Fibroblast of lung (primary cell): ENCODE measurements around the gene CPA1. TPM values are rescaled to one million over a fixed set of nuclear protein-coding genes. Genes with fewer than 3 reads are reported as not detected.

Experiments used
- DNase-seq, 2 donors: peaks; one replicate each; pipeline versions ENCODE4 v3.0.0 to v3.0.0-alpha.2; 2010; ENCODE audit warnings: low read depth in 2 of 2
- H2AFZ ChIP-seq: 2 replicates; pipeline ENCODE4 v1.5.1; 2012; ENCODE audit warnings: low read length, control low read depth, inconsistent platforms
- H3K27ac ChIP-seq: 2 replicates; pipeline ENCODE4 v1.5.1; 2011; ENCODE audit warnings: low read length, control low read depth; ENCODE audit not compliant: insufficient read depth
- H3K27me3 ChIP-seq: 2 replicates; pipeline ENCODE4 v1.5.1; 2011; ENCODE audit warnings: mild to moderate bottlenecking, low read length; ENCODE audit not compliant: control insufficient read depth, insufficient read depth
- H3K36me3 ChIP-seq: 2 replicates; pipeline ENCODE4 v1.5.1; 2011; ENCODE audit warnings: low read length; ENCODE audit not compliant: control insufficient read depth, insufficient read depth
- H3K4me1 ChIP-seq: 2 replicates; pipeline ENCODE4 v1.5.1; 2011; ENCODE audit warnings: low read length; ENCODE audit not compliant: control insufficient read depth, insufficient read depth; ENCODE audit errors: extremely low read depth
- H3K4me2 ChIP-seq: 2 replicates; pipeline ENCODE4 v1.5.1; 2011; ENCODE audit warnings: low read length, control low read depth; ENCODE audit not compliant: insufficient read depth; ENCODE audit errors: extremely low read depth
- H3K4me3 ChIP-seq, 4 experiments: fragments of 200-600 bp in 1 of 4; sonication (generic) in 1 of 4; replicated peaks in 1 of 4; 2 replicates each; pipeline ENCODE4 v1.5.1; 2011 to 2016; ENCODE audit warnings: low read length in 4 of 4, low read depth in 3 of 4, mild to moderate bottlenecking in 3 of 4, control low read depth in 2 of 4, inconsistent platforms in 1 of 4, mixed read lengths in 1 of 4; ENCODE audit not compliant: insufficient read depth in 1 of 4; ENCODE audit errors: control extremely low read depth in 1 of 4
- H3K79me2 ChIP-seq: 2 replicates; pipeline ENCODE4 v1.5.1; 2012; ENCODE audit warnings: mild to moderate bottlenecking, low read length, inconsistent platforms; ENCODE audit not compliant: control insufficient read depth, insufficient read depth
- H3K9ac ChIP-seq: 2 replicates; pipeline ENCODE4 v1.5.1; 2011; ENCODE audit warnings: mild to moderate bottlenecking, low read length, control low read depth; ENCODE audit not compliant: insufficient read depth
- H3K9me3 ChIP-seq: 2 replicates; pipeline ENCODE4 v1.5.1; 2012; ENCODE audit warnings: low read depth, low read length; ENCODE audit not compliant: control insufficient read depth, insufficient read depth
- H4K20me1 ChIP-seq: 2 replicates; pipeline ENCODE4 v1.5.1; 2011; ENCODE audit warnings: low read length; ENCODE audit not compliant: control insufficient read depth, insufficient read depth; ENCODE audit errors: extremely low read depth
- EZH2 ChIP-seq: IDR thresholded peaks from 2 replicates; pipeline ENCODE4 v1.5.1; 2012; ENCODE audit warnings: low read length, control low read depth, mild to moderate bottlenecking; ENCODE audit errors: missing control alignments
- polyA plus RNA-seq, 2 donors: library from polyadenylated mRNA; depleted of rRNA in 1 of 2; stranded (reverse) in 1 of 2; unstranded in 1 of 2; fragments of >200 nt; gene quantifications; 2 replicates each; pipeline ENCODE4 v1.2.1, GENCODE V29; 2011 to 2012; ENCODE audit warnings: missing spikeins in 1 of 2
- total RNA-seq: library from RNA; depleted of rRNA; stranded (reverse); fragments of >200 nt; gene quantifications from 2 replicates; pipeline ENCODE4 v1.2.1, GENCODE V29; 2014
- TF ChIP-seq, protein P1 (sequence below), 2 donors: IDR thresholded peaks in 1 of 2; conservative IDR thresholded peaks in 1 of 2; 1 replicate in 1 of 2; 2 replicates in 1 of 2; pipeline ENCODE4 v1.5.1; 2011 to 2012; ENCODE audit warnings: low read length in 2 of 2, control low read depth in 1 of 2, inconsistent platforms in 1 of 2, low read depth in 1 of 2, mild to moderate bottlenecking in 1 of 2

The CPA1 gene
- total and polyA plus RNA-seq, 2 donors (not counting 1 experiment from before 2014, with no cell fraction given): under 0.01 to 0.12 TPM

DNA sequence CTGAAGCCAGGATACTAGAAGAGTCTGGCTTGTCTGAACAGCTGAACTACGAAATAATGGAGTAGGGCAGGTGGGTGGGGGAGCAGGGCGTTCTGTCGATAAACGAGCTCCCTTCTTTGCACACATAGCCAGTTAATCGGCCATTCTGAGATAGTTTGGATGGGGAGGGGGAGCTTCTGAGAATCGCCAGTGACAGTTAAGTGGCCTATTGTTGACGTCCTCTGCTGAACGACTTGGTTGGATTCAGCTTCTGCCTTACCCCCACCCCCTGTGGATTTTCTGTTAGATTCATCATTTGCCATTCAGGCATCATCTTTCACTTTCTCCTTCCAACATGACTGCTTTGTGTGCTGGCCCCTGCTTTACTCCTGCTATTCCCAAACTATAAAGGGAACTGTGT, 35.2 kb upstream of the CPA1 start:
- TF ChIP-seq, protein P1, sequence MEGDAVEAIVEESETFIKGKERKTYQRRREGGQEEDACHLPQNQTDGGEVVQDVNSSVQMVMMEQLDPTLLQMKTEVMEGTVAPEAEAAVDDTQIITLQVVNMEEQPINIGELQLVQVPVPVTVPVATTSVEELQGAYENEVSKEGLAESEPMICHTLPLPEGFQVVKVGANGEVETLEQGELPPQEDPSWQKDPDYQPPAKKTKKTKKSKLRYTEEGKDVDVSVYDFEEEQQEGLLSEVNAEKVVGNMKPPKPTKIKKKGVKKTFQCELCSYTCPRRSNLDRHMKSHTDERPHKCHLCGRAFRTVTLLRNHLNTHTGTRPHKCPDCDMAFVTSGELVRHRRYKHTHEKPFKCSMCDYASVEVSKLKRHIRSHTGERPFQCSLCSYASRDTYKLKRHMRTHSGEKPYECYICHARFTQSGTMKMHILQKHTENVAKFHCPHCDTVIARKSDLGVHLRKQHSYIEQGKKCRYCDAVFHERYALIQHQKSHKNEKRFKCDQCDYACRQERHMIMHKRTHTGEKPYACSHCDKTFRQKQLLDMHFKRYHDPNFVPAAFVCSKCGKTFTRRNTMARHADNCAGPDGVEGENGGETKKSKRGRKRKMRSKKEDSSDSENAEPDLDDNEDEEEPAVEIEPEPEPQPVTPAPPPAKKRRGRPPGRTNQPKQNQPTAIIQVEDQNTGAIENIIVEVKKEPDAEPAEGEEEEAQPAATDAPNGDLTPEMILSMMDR (conservative IDR thresholded peaks at IDR 0.05 in 1 of 2, IDR thresholded peaks at IDR 0.05 in 1 of 2; ENCODE audit: low read depth in 1 of 2, low read length in 2 of 2): no peak
- no peak for TF ChIP-seq EZH2
- H3K27ac ChIP-seq: no peak overlapping the region
- no peaks in the 10 kb centered on the region for H4K20me1 ChIP-seq
- no peak overlapping the region for H3K9ac ChIP-seq
- peaks cover under 1% of the 10 kb centered on the region for H3K4me1 ChIP-seq
- DNase-seq: no peak
- H3K79me2 ChIP-seq: no peaks in the 10 kb centered on the region
- no peaks in the 10 kb centered on the region for H3K9me3 ChIP-seq
- peak overlapping the region; percentile 4 for H2AFZ ChIP-seq
- no peaks in the 10 kb centered on the region for H3K27me3 ChIP-seq
- H3K4me2 ChIP-seq: peak overlapping the region; percentile 3
- H3K4me3 ChIP-seq: no peak overlapping the region
- no peaks in the 10 kb centered on the region for H3K36me3 ChIP-seq

DNA sequence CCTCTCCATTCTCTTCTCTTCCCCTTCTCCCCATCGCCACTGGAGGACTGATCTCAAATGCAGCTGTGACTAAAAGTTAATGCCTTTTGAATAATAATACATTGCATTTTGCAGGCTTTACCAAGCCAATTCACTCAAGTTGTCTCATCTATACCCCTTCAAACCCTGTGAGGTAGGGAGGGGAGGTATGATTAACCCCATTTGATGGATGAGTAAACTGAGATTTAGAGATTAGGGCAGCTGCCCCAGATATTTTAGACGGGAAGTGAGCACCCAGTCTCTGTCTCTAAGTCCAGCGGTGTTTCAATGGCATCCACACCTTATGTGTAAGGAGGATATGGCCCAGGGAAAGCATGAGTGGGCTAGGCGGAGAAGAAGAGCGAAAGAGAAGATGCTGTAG, 34.6 kb upstream of the CPA1 start:
- Histone ChIP-seq H3K9ac (no peak overlapping the region), H3K4me3 (no peak overlapping the region), H3K79me2 (no peaks in the 10 kb centered on the region), H3K4me1 (peaks cover 7% of the 10 kb centered on the region), H3K9me3 (no peaks in the 10 kb centered on the region), H3K36me3 (no peaks in the 10 kb centered on the region), H3K27ac (no peak overlapping the region), H2AFZ (no peak overlapping the region), H3K4me2 (no peak overlapping the region), H3K27me3 (no peaks in the 10 kb centered on the region), H4K20me1 (no peaks in the 10 kb centered on the region)
- no peak for TF ChIP-seq EZH2
- DNase-seq: no peak

DNA sequence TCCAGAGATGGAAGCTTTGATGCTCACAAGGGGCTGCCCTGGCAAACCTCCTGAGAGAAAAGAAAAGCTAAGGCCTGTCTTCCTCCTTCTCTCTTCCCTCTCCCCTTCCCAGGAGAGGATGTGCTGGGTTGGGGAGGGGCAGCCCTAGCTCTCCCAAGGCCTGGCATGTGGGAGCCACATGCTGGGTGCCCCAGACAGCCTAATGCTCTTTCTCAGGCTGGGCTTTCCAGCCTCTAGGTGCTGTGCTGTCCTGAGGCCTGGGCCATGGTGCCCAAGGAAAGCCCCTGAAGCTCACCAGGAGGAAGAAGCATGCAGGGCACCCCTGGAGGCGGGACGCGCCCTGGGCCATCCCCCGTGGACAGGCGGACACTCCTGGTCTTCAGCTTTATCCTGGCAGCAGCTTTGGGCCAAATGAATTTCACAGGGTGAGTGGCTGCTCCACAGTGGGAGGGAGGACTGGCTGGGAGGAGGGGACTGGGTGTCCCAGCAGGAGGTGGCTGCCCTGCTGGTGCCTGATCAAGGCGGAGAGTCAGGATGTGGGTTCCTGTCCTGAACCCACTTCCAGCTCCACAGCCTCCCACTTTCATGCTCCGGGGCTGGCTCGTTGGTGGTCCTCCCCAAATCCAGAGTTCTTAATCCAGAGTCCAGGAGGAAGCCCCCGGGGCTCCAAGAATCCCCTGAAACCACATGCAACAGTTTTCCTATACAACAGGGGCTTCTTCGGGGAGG, 34.0 kb upstream of the CPA1 start:
- Histone ChIP-seq H3K27ac (no peak overlapping the region), H3K36me3 (no peaks in the 10 kb centered on the region), H3K9me3 (no peaks in the 10 kb centered on the region), H4K20me1 (no peaks in the 10 kb centered on the region), H3K4me3 (no peak overlapping the region), H3K79me2 (no peaks in the 10 kb centered on the region), H2AFZ (no peak overlapping the region), H3K27me3 (no peaks in the 10 kb centered on the region), H3K4me1 (peaks cover 12% of the 10 kb centered on the region), H3K4me2 (no peak overlapping the region), H3K9ac (no peak overlapping the region)
- no peak for TF ChIP-seq EZH2
- TF ChIP-seq, protein P1 (conservative IDR thresholded peaks at IDR 0.05 in 1 of 2, IDR thresholded peaks at IDR 0.05 in 1 of 2; ENCODE audit: low read depth in 1 of 2, low read length in 2 of 2): no peak
- no peak for DNase-seq
